Central memory CD4-positive, alpha-beta T cell (primary cell): ENCODE measurements around the gene CSKMT.
A peak's percentile ranks its signal among the peaks of the same experiment; 100 is the strongest.
"Not testable (repeated sequence)": the region's sequence is repeated elsewhere in the genome, so short reads cannot be mapped to it uniquely, and the experiment has no call there.

Source experiments
- DNase-seq: peaks from one replicate; pipeline ENCODE4 v3.0.0; 2022
- total RNA-seq, 3 experiments: gene quantifications; one replicate each; lab custom pipeline; 2026; lab: John Stamatoyannopoulos, UW

The CSKMT gene, protein sequence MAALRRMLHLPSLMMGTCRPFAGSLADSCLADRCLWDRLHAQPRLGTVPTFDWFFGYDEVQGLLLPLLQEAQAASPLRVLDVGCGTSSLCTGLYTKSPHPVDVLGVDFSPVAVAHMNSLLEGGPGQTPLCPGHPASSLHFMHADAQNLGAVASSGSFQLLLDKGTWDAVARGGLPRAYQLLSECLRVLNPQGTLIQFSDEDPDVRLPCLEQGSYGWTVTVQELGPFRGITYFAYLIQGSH
- total RNA-seq = 3.5 to 9.8 (median 8.1) reads per million in 3 experiments

GRCh38 chr11:62665075-62665598 is at the start of gene CSKMT, which contains the start of gene C11orf98:
Gene CSKMT, plus strand, starts transcription at chr11:62665312. Its CDS starts 568 bp downstream, at chr11:62665880.
Gene C11orf98, minus strand, starts transcription at chr11:62665210. Its CDS starts 41 bp downstream, at chr11:62665169.
- peak; percentile 94 for DNase-seq

- no peak for DNase-seq
Observed at GRCh38 chr11:62615521-62615920, 49.6 kb upstream of the CSKMT start.

DNA sequence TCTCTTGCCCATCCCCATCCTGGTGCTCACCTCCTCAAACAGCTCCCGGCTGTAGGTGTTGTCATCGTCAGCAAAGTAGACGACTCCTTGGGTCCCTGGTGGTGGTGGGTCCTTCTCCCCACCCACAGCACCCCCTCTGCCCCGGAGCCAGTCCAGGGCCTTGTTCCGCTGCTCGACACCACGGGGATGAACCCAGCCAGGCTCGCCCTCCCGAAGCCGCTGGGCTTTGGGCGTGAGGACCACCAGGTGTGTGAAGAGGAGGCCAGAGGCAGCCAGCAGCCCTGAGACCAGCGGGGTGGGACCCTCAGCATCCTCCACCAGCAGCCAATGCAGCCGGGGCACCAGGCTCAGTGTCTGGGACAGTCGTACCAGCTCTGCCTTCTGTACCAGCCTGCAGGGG is 48.2 kb upstream of the CSKMT start:
- DNase-seq = not testable (repeated sequence)

GRCh38 chr11:62621027-62621566 is 44.0 kb upstream of the CSKMT start:
- DNase-seq = no peak

DNA sequence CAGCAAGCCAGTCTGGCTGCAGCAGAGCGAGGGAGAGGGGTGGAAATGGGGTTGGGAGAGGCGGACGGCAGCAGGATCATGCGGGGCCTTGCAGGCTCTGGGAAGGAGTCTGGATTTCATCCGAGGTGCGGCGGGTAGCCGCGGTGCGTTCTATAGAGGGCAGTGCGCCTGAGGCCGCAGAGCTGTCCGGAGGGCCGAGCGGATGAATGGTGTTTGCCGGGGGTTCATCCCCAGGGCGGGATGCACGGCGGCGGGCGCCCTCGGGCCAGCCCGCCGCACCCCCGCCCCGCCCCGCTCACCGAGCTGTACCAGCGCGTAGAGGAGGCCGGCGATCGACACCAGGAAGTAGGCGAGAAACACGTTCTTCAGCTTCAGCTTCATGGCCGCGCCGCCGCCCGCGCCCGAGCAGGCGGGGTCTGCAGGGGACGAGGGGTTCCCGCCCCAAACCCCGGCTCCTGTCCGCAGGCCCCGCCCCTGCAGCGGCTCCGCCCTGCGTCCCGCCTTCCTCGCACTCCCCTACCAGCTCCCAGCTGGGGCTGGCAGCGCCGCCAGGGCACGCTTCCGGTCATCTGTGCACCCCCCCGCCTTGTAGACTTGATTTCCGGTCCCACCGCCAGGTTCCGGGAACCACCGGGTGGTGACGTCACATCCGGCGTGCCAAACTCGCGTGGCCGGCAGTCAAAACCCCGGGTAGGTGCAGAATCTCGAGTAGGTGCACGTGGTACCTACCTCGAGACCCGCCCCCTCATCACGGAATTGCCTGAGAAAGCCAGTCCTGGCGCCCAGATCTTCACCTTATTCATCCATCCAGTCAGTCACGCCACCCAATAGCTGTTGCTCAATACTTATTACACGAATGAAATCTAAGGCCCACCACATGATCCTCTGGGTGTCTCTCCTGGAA is 43.3 kb upstream of the CSKMT start, which contains the start of gene B3GAT3:
B3GAT3 (minus strand) TSS at position 420 of the 904 bp plus-strand sequence; CDS start at position 381, 39 bp downstream.
- peak; percentile 96 for DNase-seq

- DNase-seq = no peak
Observed at GRCh38 chr11:62622476-62623089, 42.5 kb upstream of the CSKMT start.

DNA sequence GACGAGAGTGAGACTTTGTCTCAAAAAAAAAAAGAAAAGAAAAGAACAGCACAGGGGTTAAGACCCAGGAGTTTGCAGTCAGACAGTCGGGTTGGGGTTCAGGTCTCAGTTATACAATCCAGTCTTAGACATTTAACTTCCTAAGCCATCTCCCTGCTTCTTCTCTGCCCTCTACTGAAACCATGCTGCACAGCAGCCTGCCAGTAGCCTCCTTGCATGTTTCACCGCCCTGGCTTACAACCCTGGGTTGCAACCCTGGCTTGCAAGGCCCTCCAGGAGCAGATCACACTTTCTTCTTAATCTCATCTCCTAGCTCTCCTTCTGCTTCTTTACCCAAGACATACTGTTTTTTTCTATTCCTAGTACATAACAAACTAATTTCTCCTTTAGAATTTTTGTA is 37.4 kb upstream of the CSKMT start:
- DNase-seq = no peak

GRCh38 chr11:62632492-62632891 is 32.6 kb upstream of the CSKMT start:
- no peak for DNase-seq

DNA sequence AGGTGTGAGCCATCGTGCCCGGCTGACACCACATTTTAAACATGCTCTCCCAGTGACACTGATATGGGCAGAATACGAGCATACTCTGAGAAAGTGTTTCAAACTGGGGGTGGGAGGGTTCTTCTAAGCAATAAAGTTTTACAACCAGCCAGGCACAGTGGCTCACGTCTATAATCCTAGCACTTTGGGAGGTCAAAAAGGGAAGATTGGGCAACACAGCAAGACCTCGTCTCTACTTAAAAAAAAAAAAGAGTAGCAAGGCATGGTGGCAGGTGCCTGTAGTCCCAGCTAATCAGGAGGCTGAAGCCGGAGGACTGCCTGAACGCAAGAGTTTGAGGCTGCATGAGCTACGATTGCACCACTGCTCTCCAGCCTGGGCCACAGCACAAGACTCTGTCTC is 20.9 kb upstream of the CSKMT start:
- no peak for DNase-seq

- DNase-seq = no peak
Observed at GRCh38 chr11:62645671-62645945, 19.5 kb upstream of the CSKMT start.

- DNase-seq = peak; percentile 96
Observed at GRCh38 chr11:62645946-62646824, 18.9 kb upstream of the CSKMT start, which contains the start of gene GANAB. Gene GANAB, minus strand, starts transcription at chr11:62646613. Its CDS starts 14 bp downstream, at chr11:62646599.

DNA sequence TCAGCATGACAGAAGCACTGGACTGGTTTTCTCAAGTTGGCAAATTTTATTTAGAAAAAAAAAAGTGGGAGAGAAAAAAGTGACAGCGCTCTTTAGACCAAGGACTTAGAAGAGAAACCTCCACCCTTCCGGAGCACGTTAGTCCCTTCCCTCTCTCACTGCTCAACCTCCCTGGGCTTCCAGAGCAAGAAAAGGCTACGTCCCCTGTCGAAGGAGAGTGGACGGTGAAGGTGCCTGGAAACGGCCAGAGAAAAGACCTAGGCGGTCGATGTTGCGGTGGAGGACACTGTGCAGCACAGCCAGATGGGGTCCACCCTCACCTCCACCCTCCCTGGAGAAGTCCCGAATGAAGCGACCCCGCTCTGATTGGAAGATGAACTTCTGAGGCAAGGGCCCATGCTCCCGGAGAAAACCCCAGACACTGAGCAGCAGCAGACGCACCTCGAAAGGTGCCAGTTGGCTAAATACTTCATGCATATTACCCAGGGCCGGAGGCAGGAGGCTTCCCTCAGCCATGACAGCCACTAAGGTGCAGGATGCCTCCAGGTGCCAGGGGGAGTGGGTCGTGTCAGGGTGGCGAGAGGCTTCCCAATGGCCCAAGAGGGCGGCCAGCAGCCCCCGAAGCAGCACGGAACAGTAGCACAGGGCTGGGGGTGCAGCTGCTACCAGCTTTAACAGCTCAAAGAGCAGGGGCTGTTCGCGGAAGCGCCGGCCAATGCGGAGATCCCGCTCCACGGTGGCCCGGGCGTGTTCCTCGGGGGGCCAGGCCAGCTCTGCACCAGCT is 18.1 kb upstream of the CSKMT start:
- DNase-seq = no peak

DNA sequence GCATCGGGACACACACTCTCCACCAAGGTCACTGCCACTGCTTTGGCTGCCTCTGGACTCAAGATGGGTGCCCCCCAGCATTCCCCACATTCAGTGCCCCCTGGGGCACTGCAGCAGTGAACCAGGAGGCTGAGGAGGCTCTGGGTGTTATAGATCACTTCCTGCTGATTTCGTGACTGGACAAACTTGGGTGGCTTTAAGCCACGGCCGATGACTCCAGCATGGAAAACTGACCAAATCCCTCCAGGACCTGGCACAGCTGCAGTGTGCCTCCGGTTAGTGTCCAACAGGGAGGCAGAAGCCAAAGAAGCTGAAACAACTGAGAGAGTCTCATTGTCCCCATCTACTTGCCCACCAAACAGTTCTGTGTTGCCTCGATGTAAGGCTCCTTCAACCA is 17.5 kb upstream of the CSKMT start:
- no peak for DNase-seq

GRCh38 chr11:62648185-62648966 is 16.7 kb upstream of the CSKMT start:
- no peak for DNase-seq

GRCh38 chr11:62648967-62649364 is 16.1 kb upstream of the CSKMT start:
- DNase-seq = no peak

DNA sequence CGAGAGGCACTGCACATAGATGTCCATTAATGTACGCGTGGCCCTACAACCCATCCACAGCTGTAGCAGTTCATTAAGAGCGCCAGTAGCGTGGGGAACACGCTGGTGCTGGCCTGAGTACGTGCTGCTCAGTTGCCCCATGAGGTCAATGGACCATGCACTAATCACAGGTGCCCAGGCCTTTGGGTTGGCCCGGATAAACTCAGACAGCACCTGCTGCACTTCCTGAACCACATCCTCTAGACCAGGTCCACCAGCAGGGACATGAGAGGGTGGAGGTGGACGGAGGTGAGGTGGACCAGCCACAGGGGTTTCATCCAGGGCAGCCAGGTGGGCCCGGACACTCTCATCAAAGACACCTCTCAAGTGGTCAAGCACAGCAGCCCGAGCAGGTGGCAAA is 15.6 kb upstream of the CSKMT start:
- no peak for DNase-seq

- DNase-seq = not testable (repeated sequence)
Observed at GRCh38 chr11:62650283-62650682, 14.8 kb upstream of the CSKMT start.

- no peak for DNase-seq
Observed at GRCh38 chr11:62652161-62653006, 12.7 kb upstream of the CSKMT start.

GRCh38 chr11:62654297-62654696 is 10.8 kb upstream of the CSKMT start:
- DNase-seq = no peak
